ENCODE results near the gene DMXL2.
"Not testable (repeated sequence)": the region's sequence is repeated elsewhere in the genome, so short reads cannot be mapped to it uniquely, and the experiment has no call there.

DMXL2 gene

DNA sequence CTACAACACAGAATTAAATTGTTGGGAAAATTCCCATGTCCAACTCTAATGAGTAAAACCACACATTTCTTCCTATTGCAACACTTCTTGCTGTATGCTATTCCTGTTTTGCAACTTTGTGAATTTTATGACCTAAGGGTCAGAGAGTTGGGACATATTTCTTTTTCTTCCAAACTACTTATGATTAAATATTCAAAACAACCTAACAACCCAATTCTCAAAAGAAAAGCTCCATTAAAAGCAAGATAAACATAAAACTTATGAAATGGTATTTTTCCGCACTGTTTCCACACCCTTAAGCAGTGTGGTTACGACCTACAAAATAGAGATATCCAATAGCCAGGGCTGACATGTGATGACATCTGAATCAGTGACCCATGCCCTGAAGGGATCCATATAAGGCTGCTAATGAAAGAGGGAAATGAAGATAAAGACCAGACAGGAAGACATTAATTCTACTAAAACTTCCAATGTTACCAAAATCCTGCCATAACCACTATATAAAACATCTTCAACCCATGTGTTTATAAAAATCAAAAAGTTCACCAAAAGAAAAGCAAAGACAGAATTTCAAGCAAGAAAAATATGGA lies 45.6 kb downstream of the DMXL2 start:
- DNase-seq, result peak; percentile 85
- no peak overlapping the region for H2BK12ac ChIP-seq (ENCODE audit: low read length in 2 of 2)
- H3K4ac ChIP-seq (ENCODE audit: low read depth in 1 of 2, low read length in 2 of 2), result no peak overlapping the region
- no peak overlapping the region for H3K23ac ChIP-seq (ENCODE audit: low read length in 2 of 2)
- H3K9me3 ChIP-seq (ENCODE audit: control insufficient read depth, low read length), result peaks cover 5% of the 10 kb centered on the region
- no peak overlapping the region for H4K8ac ChIP-seq (ENCODE audit: low read length)
- H2BK15ac ChIP-seq (ENCODE audit: low read depth, poor library complexity, severe bottlenecking), result no peak overlapping the region
- no peaks in the 10 kb centered on the region for H3K36me3 ChIP-seq (ENCODE audit: control insufficient read depth in 1 of 2, insufficient read depth in 2 of 2, low read depth in 1 of 2, low read length in 2 of 2)
- H2BK120ac ChIP-seq (ENCODE audit: low read depth, low read length), result no peak overlapping the region
- no peak overlapping the region for H3K14ac ChIP-seq (ENCODE audit: low read length in 2 of 2)
- H3K79me1 ChIP-seq (replicated peaks; ENCODE audit: low read length, poor library complexity, severe bottlenecking), result peaks cover 11% of the 10 kb centered on the region
- 33% methylated on average over 2 of the region's 2 CpGs for WGBS
- no peaks in the 10 kb centered on the region for H3K27me3 ChIP-seq (ENCODE audit: control insufficient read depth in 1 of 2, insufficient read depth in 1 of 2, low read length in 2 of 2)
- no peak overlapping the region for H3K18ac ChIP-seq (ENCODE audit: low read depth in 1 of 2, low read length in 2 of 2)
- H2AFZ ChIP-seq (ENCODE audit: low read depth, low read length), result no peak overlapping the region
- no peak overlapping the region for H2AK5ac ChIP-seq (ENCODE audit: low read length, severe bottlenecking)
- H4K91ac ChIP-seq (ENCODE audit: low read length), result no peak overlapping the region
- H3K9ac ChIP-seq (ENCODE audit: low read length), result no peak overlapping the region
- no peak overlapping the region for H3K4me3 ChIP-seq (ENCODE audit: insufficient read depth in 1 of 2, low read depth in 1 of 2, low read length in 2 of 2)
- no peak overlapping the region for H2BK5ac ChIP-seq (ENCODE audit: low read depth, low read length, poor library complexity, severe bottlenecking)
- H3K27ac ChIP-seq (ENCODE audit: low read length, poor library complexity, severe bottlenecking), result no peak overlapping the region
- H3K4me1 ChIP-seq (ENCODE audit: control insufficient read depth, insufficient read depth, low read depth, low read length), result no peaks in the 10 kb centered on the region
- no peak overlapping the region for H3K4me2 ChIP-seq (ENCODE audit: low read length, poor library complexity, severe bottlenecking)

- Histone ChIP-seq H3K27ac (ENCODE audit: low read length, poor library complexity, severe bottlenecking) (no peak overlapping the region), H3K4me1 (ENCODE audit: control insufficient read depth, insufficient read depth, low read depth, low read length) (no peaks in the 10 kb centered on the region), H3K9me3 (ENCODE audit: control insufficient read depth, low read length) (no peaks in the 10 kb centered on the region), H4K8ac (ENCODE audit: low read length) (no peak overlapping the region), H4K91ac (ENCODE audit: low read length) (no peak overlapping the region), H2BK5ac (ENCODE audit: low read depth, low read length, poor library complexity, severe bottlenecking) (no peak overlapping the region), H2BK15ac (ENCODE audit: low read depth, poor library complexity, severe bottlenecking) (no peak overlapping the region), H3K4me2 (ENCODE audit: low read length, poor library complexity, severe bottlenecking) (no peak overlapping the region), H3K14ac (ENCODE audit: low read length in 2 of 2) (no peak overlapping the region), H3K27me3 (ENCODE audit: control insufficient read depth in 1 of 2, insufficient read depth in 1 of 2, low read length in 2 of 2) (no peaks in the 10 kb centered on the region), H3K36me3 (ENCODE audit: control insufficient read depth in 1 of 2, insufficient read depth in 2 of 2, low read depth in 1 of 2, low read length in 2 of 2) (no peaks in the 10 kb centered on the region), H3K4ac (ENCODE audit: low read depth in 1 of 2, low read length in 2 of 2) (no peak overlapping the region), H3K4me3 (ENCODE audit: insufficient read depth in 1 of 2, low read depth in 1 of 2, low read length in 2 of 2) (no peak overlapping the region), H3K23ac (ENCODE audit: low read length in 2 of 2) (no peak overlapping the region), H2AFZ (ENCODE audit: low read depth, low read length) (no peak overlapping the region), H3K79me1 (replicated peaks; ENCODE audit: low read length, poor library complexity, severe bottlenecking) (peaks cover 11% of the 10 kb centered on the region), H2AK5ac (ENCODE audit: low read length, severe bottlenecking) (no peak overlapping the region), H2BK120ac (ENCODE audit: low read depth, low read length) (no peak overlapping the region), H3K9ac (ENCODE audit: low read length) (no peak overlapping the region), H2BK12ac (ENCODE audit: low read length in 2 of 2) (no peak overlapping the region), H3K18ac (ENCODE audit: low read depth in 1 of 2, low read length in 2 of 2) (peak overlapping the region in 1 of 2 experiments; percentile 37)
- no CpG with 5 or more reads among the region's 1 CpG for WGBS
- peak; percentile 66 for DNase-seq
These were observed 46.2 kb downstream of the DMXL2 start for GRCh38 chr15:51576286-51576850.

DNA sequence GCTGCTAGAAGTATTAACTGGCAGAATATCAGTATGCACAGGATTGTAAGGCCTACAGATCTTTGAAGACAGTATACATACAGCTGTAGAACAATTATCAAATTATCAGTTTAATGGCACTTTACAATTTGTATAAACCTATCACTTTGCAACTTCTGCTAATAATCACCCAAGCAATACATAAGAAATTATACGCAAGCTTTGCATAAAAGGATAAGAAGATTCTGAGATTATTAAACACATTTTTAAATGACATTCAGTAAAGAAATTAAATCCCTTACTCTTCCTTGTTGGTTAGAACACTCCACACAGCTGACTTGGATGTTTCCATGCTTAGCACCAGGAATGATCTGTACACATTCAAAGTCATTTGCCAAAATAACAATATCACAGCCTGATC lies 46.8 kb downstream of the DMXL2 start:
- Histone ChIP-seq H3K4me1 (ENCODE audit: control insufficient read depth, insufficient read depth, low read depth, low read length) (no peaks in the 10 kb centered on the region), H3K79me1 (replicated peaks; ENCODE audit: low read length, poor library complexity, severe bottlenecking) (peaks cover 11% of the 10 kb centered on the region), H3K4me3 (ENCODE audit: insufficient read depth in 1 of 2, low read depth in 1 of 2, low read length in 2 of 2) (no peak overlapping the region), H3K4ac (ENCODE audit: low read depth in 1 of 2, low read length in 2 of 2) (no peak overlapping the region), H2AFZ (ENCODE audit: low read depth, low read length) (no peak overlapping the region), H3K18ac (ENCODE audit: low read depth in 1 of 2, low read length in 2 of 2) (no peak overlapping the region), H3K23ac (ENCODE audit: low read length in 2 of 2) (no peak overlapping the region), H2BK5ac (ENCODE audit: low read depth, low read length, poor library complexity, severe bottlenecking) (no peak overlapping the region), H3K9ac (ENCODE audit: low read length) (no peak overlapping the region), H2AK5ac (ENCODE audit: low read length, severe bottlenecking) (no peak overlapping the region), H2BK15ac (ENCODE audit: low read depth, poor library complexity, severe bottlenecking) (no peak overlapping the region), H3K14ac (ENCODE audit: low read length in 2 of 2) (no peak overlapping the region), H4K8ac (ENCODE audit: low read length) (no peak overlapping the region), H4K91ac (ENCODE audit: low read length) (no peak overlapping the region), H2BK12ac (ENCODE audit: low read length in 2 of 2) (no peak overlapping the region), H3K27ac (ENCODE audit: low read length, poor library complexity, severe bottlenecking) (no peak overlapping the region), H3K4me2 (ENCODE audit: low read length, poor library complexity, severe bottlenecking) (no peak overlapping the region), H3K9me3 (ENCODE audit: control insufficient read depth, low read length) (no peaks in the 10 kb centered on the region), H3K36me3 (ENCODE audit: control insufficient read depth in 1 of 2, insufficient read depth in 2 of 2, low read depth in 1 of 2, low read length in 2 of 2) (no peaks in the 10 kb centered on the region), H3K27me3 (ENCODE audit: control insufficient read depth in 1 of 2, insufficient read depth in 1 of 2, low read length in 2 of 2) (no peaks in the 10 kb centered on the region), H2BK120ac (ENCODE audit: low read depth, low read length) (no peak overlapping the region)
- WGBS, result 100% methylated on average over 1 of the region's 1 CpG
- no peak for DNase-seq

- H3K9ac ChIP-seq (ENCODE audit: low read length); H2BK120ac ChIP-seq (ENCODE audit: low read depth, low read length); H3K27me3 ChIP-seq (ENCODE audit: control insufficient read depth in 1 of 2, insufficient read depth in 1 of 2, low read length in 2 of 2); H3K14ac ChIP-seq (ENCODE audit: low read length in 2 of 2); H3K4me3 ChIP-seq (ENCODE audit: insufficient read depth in 1 of 2, low read depth in 1 of 2, low read length in 2 of 2); H4K8ac ChIP-seq (ENCODE audit: low read length); H2BK5ac ChIP-seq (ENCODE audit: low read depth, low read length, poor library complexity, severe bottlenecking); H2BK12ac ChIP-seq (ENCODE audit: low read length in 2 of 2); DNase-seq; H3K4ac ChIP-seq (ENCODE audit: low read depth in 1 of 2, low read length in 2 of 2); H4K91ac ChIP-seq (ENCODE audit: low read length); H2AFZ ChIP-seq (ENCODE audit: low read depth, low read length); H3K4me1 ChIP-seq (ENCODE audit: control insufficient read depth, insufficient read depth, low read depth, low read length); H3K23ac ChIP-seq (ENCODE audit: low read length in 2 of 2); H2BK15ac ChIP-seq (ENCODE audit: low read depth, poor library complexity, severe bottlenecking); H3K18ac ChIP-seq (ENCODE audit: low read depth in 1 of 2, low read length in 2 of 2); H3K27ac ChIP-seq (ENCODE audit: low read length, poor library complexity, severe bottlenecking); H2AK5ac ChIP-seq (ENCODE audit: low read length, severe bottlenecking); H3K9me3 ChIP-seq (ENCODE audit: control insufficient read depth, low read length); H3K4me2 ChIP-seq (ENCODE audit: low read length, poor library complexity, severe bottlenecking); H3K36me3 ChIP-seq (ENCODE audit: control insufficient read depth in 1 of 2, insufficient read depth in 2 of 2, low read depth in 1 of 2, low read length in 2 of 2): not testable (repeated sequence)
- peaks cover 11% of the 10 kb centered on the region for H3K79me1 ChIP-seq (replicated peaks; ENCODE audit: low read length, poor library complexity, severe bottlenecking)
- 100% methylated on average over 2 of the region's 2 CpGs for WGBS
These were observed 49.2 kb downstream of the DMXL2 start for GRCh38 chr15:51573352-51573751.
